Neural cell (in vitro differentiated cells): ENCODE data around the gene EML6.

Experiments
- EP300 ChIP-seq: fragments of 450-650 bp; conservative IDR thresholded peaks from 2 replicates; pipeline ENCODE4 v1.6.1; 2014; ENCODE audit warnings: antibody characterized with exemption, mild to moderate bottlenecking, moderate library complexity; ENCODE audit not compliant: poor library complexity, severe bottlenecking
- EZH2 ChIP-seq: fragments of 200-600, 300-800 bp; shearing (Covaris generic), sonication (generic); IDR thresholded peaks from 2 replicates; pipeline ENCODE4 v1.6.1; 2014; ENCODE audit warnings: antibody characterized with exemption, low read length, borderline replicate concordance, mild to moderate bottlenecking; ENCODE audit not compliant: insufficient read depth, poor library complexity, severe bottlenecking
- MXI1 ChIP-seq: fragments of 450-650 bp; conservative IDR thresholded peaks from 2 replicates; pipeline ENCODE4 v1.6.1; 2014; ENCODE audit warnings: antibody characterized with exemption, mild to moderate bottlenecking; ENCODE audit not compliant: poor library complexity, severe bottlenecking
- POLR2AphosphoS5 ChIP-seq: IDR thresholded peaks from 2 replicates; pipeline ENCODE4 v1.6.1; 2012
- SMC3 ChIP-seq: fragments of 450-650 bp; conservative IDR thresholded peaks from 2 replicates; pipeline ENCODE4 v1.6.1; 2014; ENCODE audit warnings: antibody characterized with exemption, mild to moderate bottlenecking, moderate library complexity; ENCODE audit not compliant: poor library complexity
- TAF1 ChIP-seq: IDR thresholded peaks from 2 replicates; pipeline ENCODE4 v1.6.1; 2012; ENCODE audit warnings: low read depth
- TF ChIP-seq, protein P1 (sequence below): fragments of 450-650 bp; IDR thresholded peaks from 2 replicates; pipeline ENCODE4 v1.5.1; 2014; ENCODE audit warnings: antibody characterized with exemption, mild to moderate bottlenecking, moderate library complexity; ENCODE audit not compliant: poor library complexity, severe bottlenecking
- TF ChIP-seq, protein P2 (sequence below): IDR thresholded peaks from 2 replicates; pipeline ENCODE4 v1.6.1; 2012; ENCODE audit warnings: borderline replicate concordance

- TF ChIP-seq EP300 (no peak), POLR2AphosphoS5 (no peak), EZH2 (no peak), TAF1 (no peak), MXI1 (no peak), SMC3 (no peak)
- TF ChIP-seq, protein P1, sequence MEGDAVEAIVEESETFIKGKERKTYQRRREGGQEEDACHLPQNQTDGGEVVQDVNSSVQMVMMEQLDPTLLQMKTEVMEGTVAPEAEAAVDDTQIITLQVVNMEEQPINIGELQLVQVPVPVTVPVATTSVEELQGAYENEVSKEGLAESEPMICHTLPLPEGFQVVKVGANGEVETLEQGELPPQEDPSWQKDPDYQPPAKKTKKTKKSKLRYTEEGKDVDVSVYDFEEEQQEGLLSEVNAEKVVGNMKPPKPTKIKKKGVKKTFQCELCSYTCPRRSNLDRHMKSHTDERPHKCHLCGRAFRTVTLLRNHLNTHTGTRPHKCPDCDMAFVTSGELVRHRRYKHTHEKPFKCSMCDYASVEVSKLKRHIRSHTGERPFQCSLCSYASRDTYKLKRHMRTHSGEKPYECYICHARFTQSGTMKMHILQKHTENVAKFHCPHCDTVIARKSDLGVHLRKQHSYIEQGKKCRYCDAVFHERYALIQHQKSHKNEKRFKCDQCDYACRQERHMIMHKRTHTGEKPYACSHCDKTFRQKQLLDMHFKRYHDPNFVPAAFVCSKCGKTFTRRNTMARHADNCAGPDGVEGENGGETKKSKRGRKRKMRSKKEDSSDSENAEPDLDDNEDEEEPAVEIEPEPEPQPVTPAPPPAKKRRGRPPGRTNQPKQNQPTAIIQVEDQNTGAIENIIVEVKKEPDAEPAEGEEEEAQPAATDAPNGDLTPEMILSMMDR, result no peak
- TF ChIP-seq, protein P2, sequence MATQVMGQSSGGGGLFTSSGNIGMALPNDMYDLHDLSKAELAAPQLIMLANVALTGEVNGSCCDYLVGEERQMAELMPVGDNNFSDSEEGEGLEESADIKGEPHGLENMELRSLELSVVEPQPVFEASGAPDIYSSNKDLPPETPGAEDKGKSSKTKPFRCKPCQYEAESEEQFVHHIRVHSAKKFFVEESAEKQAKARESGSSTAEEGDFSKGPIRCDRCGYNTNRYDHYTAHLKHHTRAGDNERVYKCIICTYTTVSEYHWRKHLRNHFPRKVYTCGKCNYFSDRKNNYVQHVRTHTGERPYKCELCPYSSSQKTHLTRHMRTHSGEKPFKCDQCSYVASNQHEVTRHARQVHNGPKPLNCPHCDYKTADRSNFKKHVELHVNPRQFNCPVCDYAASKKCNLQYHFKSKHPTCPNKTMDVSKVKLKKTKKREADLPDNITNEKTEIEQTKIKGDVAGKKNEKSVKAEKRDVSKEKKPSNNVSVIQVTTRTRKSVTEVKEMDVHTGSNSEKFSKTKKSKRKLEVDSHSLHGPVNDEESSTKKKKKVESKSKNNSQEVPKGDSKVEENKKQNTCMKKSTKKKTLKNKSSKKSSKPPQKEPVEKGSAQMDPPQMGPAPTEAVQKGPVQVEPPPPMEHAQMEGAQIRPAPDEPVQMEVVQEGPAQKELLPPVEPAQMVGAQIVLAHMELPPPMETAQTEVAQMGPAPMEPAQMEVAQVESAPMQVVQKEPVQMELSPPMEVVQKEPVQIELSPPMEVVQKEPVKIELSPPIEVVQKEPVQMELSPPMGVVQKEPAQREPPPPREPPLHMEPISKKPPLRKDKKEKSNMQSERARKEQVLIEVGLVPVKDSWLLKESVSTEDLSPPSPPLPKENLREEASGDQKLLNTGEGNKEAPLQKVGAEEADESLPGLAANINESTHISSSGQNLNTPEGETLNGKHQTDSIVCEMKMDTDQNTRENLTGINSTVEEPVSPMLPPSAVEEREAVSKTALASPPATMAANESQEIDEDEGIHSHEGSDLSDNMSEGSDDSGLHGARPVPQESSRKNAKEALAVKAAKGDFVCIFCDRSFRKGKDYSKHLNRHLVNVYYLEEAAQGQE, result no peak
These were observed 52.2 kb downstream of the EML6 start for GRCh38 chr2:54775710-54776109.
